ENCODE measurements around the gene HEG1.

Gene HEG1

DNA sequence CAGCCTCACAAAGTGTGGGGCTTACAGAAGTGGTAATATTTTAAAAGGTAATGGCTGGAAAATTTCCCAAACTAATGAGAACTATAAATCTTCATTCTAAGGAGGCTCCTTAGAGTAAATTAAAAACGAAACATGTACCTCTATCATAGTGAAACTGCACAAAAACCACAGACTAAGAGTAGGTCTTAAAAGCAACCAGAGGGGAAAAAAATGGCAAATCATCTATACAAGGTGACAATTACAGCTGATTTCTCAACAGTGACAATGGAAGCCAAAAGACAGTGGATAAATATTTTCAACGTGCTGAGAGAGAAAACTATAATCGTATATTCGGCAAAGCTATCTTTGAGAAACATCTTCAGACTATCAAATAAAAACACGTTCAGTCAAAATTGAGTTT, 20.6 kb downstream of the HEG1 start:
- TF ChIP-seq, protein P1, sequence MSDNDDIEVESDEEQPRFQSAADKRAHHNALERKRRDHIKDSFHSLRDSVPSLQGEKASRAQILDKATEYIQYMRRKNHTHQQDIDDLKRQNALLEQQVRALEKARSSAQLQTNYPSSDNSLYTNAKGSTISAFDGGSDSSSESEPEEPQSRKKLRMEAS (IDR thresholded peaks at IDR 0.05), result no peak
- TF ChIP-seq EGR1 (IDR thresholded peaks at IDR 0.05) (no peak), CEBPB (IDR thresholded peaks at IDR 0.05) (no peak), TCF12 (IDR thresholded peaks at IDR 0.05; ENCODE audit: low read depth) (no peak), TEAD4 (IDR thresholded peaks at IDR 0.05) (no peak), FOXM1 (IDR thresholded peaks at IDR 0.05; ENCODE audit: borderline replicate concordance, low read depth) (no peak), NFIC (IDR thresholded peaks at IDR 0.05) (no peak), ZBTB7A (IDR thresholded peaks at IDR 0.05; ENCODE audit: low read depth) (no peak), CREB1 (IDR thresholded peaks at IDR 0.05; ENCODE audit: low read depth) (no peak), TAF1 (IDR thresholded peaks at IDR 0.05; ENCODE audit: low read depth) (no peak), YY1 (IDR thresholded peaks at IDR 0.05; ENCODE audit: low read depth) (no peak), RAD21 (IDR thresholded peaks at IDR 0.05; ENCODE audit: low read depth) (no peak), EP300 (IDR thresholded peaks at IDR 0.05; ENCODE audit: borderline replicate concordance) (no peak)
- TF ChIP-seq, protein P2, sequence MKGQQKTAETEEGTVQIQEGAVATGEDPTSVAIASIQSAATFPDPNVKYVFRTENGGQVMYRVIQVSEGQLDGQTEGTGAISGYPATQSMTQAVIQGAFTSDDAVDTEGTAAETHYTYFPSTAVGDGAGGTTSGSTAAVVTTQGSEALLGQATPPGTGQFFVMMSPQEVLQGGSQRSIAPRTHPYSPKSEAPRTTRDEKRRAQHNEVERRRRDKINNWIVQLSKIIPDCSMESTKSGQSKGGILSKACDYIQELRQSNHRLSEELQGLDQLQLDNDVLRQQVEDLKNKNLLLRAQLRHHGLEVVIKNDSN (IDR thresholded peaks at IDR 0.05), result no peak
- TF ChIP-seq, protein P3, sequence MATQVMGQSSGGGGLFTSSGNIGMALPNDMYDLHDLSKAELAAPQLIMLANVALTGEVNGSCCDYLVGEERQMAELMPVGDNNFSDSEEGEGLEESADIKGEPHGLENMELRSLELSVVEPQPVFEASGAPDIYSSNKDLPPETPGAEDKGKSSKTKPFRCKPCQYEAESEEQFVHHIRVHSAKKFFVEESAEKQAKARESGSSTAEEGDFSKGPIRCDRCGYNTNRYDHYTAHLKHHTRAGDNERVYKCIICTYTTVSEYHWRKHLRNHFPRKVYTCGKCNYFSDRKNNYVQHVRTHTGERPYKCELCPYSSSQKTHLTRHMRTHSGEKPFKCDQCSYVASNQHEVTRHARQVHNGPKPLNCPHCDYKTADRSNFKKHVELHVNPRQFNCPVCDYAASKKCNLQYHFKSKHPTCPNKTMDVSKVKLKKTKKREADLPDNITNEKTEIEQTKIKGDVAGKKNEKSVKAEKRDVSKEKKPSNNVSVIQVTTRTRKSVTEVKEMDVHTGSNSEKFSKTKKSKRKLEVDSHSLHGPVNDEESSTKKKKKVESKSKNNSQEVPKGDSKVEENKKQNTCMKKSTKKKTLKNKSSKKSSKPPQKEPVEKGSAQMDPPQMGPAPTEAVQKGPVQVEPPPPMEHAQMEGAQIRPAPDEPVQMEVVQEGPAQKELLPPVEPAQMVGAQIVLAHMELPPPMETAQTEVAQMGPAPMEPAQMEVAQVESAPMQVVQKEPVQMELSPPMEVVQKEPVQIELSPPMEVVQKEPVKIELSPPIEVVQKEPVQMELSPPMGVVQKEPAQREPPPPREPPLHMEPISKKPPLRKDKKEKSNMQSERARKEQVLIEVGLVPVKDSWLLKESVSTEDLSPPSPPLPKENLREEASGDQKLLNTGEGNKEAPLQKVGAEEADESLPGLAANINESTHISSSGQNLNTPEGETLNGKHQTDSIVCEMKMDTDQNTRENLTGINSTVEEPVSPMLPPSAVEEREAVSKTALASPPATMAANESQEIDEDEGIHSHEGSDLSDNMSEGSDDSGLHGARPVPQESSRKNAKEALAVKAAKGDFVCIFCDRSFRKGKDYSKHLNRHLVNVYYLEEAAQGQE (IDR thresholded peaks at IDR 0.05; ENCODE audit: low read depth), result no peak

DNA sequence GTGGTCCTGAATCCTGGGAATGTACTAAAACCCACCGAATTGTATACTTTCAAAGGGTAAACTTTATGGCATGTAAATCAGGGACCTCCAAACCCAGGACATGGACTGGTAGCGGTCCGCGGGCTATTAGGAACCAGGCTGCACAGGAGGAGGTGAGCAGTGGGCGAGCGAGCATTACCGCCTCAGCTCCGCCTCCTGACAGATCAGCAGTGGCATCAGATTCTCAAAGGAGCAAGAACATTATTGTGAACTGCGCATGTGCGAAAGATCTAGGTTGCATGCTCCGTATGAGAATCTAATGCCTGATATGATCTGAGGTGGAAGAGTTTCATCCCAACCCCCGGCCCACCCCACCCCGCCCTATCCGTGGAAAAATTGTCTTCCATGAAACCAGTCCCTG, 22.2 kb downstream of the HEG1 start:
- TF ChIP-seq TEAD4 (IDR thresholded peaks at IDR 0.05) (no peak), CEBPB (IDR thresholded peaks at IDR 0.05) (no peak), EP300 (IDR thresholded peaks at IDR 0.05; ENCODE audit: borderline replicate concordance) (no peak), NFIC (IDR thresholded peaks at IDR 0.05) (no peak), FOXM1 (IDR thresholded peaks at IDR 0.05; ENCODE audit: borderline replicate concordance, low read depth) (no peak)

DNA sequence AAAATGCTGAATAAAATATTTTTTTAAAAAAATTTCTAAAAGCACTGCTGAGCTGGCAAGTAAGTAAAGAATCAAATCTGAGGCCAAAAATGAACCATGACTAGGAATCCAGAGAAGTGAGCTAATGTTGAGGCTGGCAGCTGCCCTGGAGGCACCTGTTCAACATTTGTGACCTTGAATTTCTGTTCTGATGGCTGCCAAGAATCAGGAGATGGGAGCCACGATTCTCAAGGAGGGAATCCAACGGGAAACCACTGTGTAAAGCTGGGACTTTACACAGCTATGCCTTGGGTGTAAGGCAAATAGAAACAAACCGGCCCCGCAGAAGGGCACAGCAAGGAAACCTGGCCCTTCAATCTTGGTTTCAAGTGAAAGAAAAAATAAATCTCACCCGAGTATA, 22.7 kb downstream of the HEG1 start:
- TF ChIP-seq CEBPB (IDR thresholded peaks at IDR 0.05) (no peak), EP300 (IDR thresholded peaks at IDR 0.05; ENCODE audit: borderline replicate concordance) (no peak), YY1 (IDR thresholded peaks at IDR 0.05; ENCODE audit: low read depth) (no peak), ZBTB7A (IDR thresholded peaks at IDR 0.05; ENCODE audit: low read depth) (no peak)
- TF ChIP-seq, protein P2 (IDR thresholded peaks at IDR 0.05), result no peak
- TF ChIP-seq, protein P3 (IDR thresholded peaks at IDR 0.05; ENCODE audit: low read depth), result no peak

DNA sequence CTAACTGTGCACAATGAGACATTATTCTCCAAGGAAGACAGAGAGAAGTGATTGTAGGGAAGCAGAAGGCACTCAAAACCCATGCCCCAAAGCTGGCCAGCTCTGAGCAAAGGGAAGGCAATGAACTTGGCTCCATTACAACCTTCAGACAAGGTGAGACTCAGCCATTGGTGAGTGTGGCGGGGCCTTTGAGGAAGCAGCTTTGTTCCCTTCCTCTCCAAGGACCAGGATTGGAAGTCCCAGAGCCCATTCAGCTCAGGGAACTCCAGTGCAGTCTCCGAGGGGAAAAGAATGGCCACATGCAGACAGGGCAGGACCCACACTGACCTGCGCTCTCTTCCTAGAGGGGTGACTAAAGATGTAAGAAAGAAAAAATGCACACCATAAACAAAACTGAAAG, 23.1 kb downstream of the HEG1 start:
- TF ChIP-seq TAF1 (IDR thresholded peaks at IDR 0.05; ENCODE audit: low read depth), result no peak
- TF ChIP-seq, protein P2 (IDR thresholded peaks at IDR 0.05), result no peak
- no peak for TF ChIP-seq EGR1 (IDR thresholded peaks at IDR 0.05)
- TF ChIP-seq, protein P1 (IDR thresholded peaks at IDR 0.05), result no peak
- TF ChIP-seq RAD21 (IDR thresholded peaks at IDR 0.05; ENCODE audit: low read depth), result no peak
- no peak for TF ChIP-seq TEAD4 (IDR thresholded peaks at IDR 0.05)
- no peak for TF ChIP-seq ZBTB7A (IDR thresholded peaks at IDR 0.05; ENCODE audit: low read depth)
- no peak for TF ChIP-seq CEBPB (IDR thresholded peaks at IDR 0.05)
- TF ChIP-seq FOXM1 (IDR thresholded peaks at IDR 0.05; ENCODE audit: borderline replicate concordance, low read depth), result no peak
- TF ChIP-seq, protein P3 (IDR thresholded peaks at IDR 0.05; ENCODE audit: low read depth), result no peak
- no peak for TF ChIP-seq CREB1 (IDR thresholded peaks at IDR 0.05; ENCODE audit: low read depth)
- TF ChIP-seq YY1 (IDR thresholded peaks at IDR 0.05; ENCODE audit: low read depth), result no peak
- no peak for TF ChIP-seq TCF12 (IDR thresholded peaks at IDR 0.05; ENCODE audit: low read depth)
- TF ChIP-seq EP300 (IDR thresholded peaks at IDR 0.05; ENCODE audit: borderline replicate concordance), result no peak
- TF ChIP-seq NFIC (IDR thresholded peaks at IDR 0.05), result no peak
